Eye (tissue), 1 donor: ENCODE data around the gene PNKD.
"Not testable (repeated sequence)": the region's sequence is repeated elsewhere in the genome, so short reads cannot be mapped to it uniquely, and the experiment has no call there.

Experiments
- DNase-seq: peaks from one replicate; pipeline ENCODE4 v3.0.0-alpha.2; 2015

The PNKD gene

GRCh38 chr2:218257390-218257981 is 12.8 kb upstream of the PNKD start:
- no peak for DNase-seq

GRCh38 chr2:218259099-218259961 is 11.0 kb upstream of the PNKD start:
- DNase-seq, result no peak

GRCh38 chr2:218260166-218260565 is 10.2 kb upstream of the PNKD start:
- DNase-seq, result no peak

GRCh38 chr2:218260742-218261422 is 9.4 kb upstream of the PNKD start, which contains the start of gene GPBAR1:
GPBAR1 (plus strand) TSS chr2:218261015; CDS start chr2:218262725, 1,710 bp downstream.
- DNase-seq, result peak; percentile 53

GRCh38 chr2:218261423-218262236 is 8.7 kb upstream of the PNKD start:
- DNase-seq, result peak; percentile 67

- DNase-seq, result no peak
Measured at GRCh38 chr2:218262237-218262600, 8.1 kb upstream of the PNKD start.

GRCh38 chr2:218262631-218263586 is 7.4 kb upstream of the PNKD start:
- DNase-seq, result no peak

GRCh38 chr2:218263817-218264641 is 6.3 kb upstream of the PNKD start:
- no peak for DNase-seq

GRCh38 chr2:218264773-218265561 is 5.4 kb upstream of the PNKD start:
- DNase-seq, result no peak

GRCh38 chr2:218265626-218266025 is 4.7 kb upstream of the PNKD start:
- DNase-seq, result no peak

- DNase-seq, result no peak
Measured at GRCh38 chr2:218266316-218266979, 3.9 kb upstream of the PNKD start.

- DNase-seq, result no peak
Measured at GRCh38 chr2:218267259-218267658, 3.1 kb upstream of the PNKD start.

- no peak for DNase-seq
Measured at GRCh38 chr2:218270721-218271486, 585 bp downstream of the PNKD start.

- no peak for DNase-seq
Measured at GRCh38 chr2:218271487-218271797, 1.1 kb downstream of the PNKD start.

GRCh38 chr2:218271865-218272530 is 1.7 kb downstream of the PNKD start:
- no peak for DNase-seq

GRCh38 chr2:218272531-218273212 is 2.4 kb downstream of the PNKD start:
- DNase-seq, result peak; percentile 90

GRCh38 chr2:218273214-218273907 is 3.0 kb downstream of the PNKD start:
- DNase-seq, result not testable (repeated sequence)
